ENCODE measurements around the gene YJU2. TPM values are rescaled to one million over a fixed set of nuclear protein-coding genes. Genes with fewer than 3 reads are reported as not detected.
"Not testable (repeated sequence)": the region's sequence is repeated elsewhere in the genome, so short reads cannot be mapped to it uniquely, and the experiment has no call there.

Gene YJU2
- total RNA-seq, 1 donor from 2014 or later, result 10.2 TPM

- no peak for TF ChIP-seq CTCF (IDR thresholded peaks at IDR 0.05; ENCODE audit: borderline replicate concordance)
- Histone ChIP-seq H3K36me3 (no peaks in the 10 kb centered on the region), H3K27ac (replicated peaks) (peak overlapping the region; percentile 27), H3K27me3 (ENCODE audit: low read depth) (peaks cover 11% of the 10 kb centered on the region), H3K4me1 (peaks cover 6% of the 10 kb centered on the region), H3K4me3 (no peak overlapping the region), H3K9me3 (replicated peaks) (peaks cover 17% of the 10 kb centered on the region)
- intact Hi-C loops (cut with micrococcal nuclease), result no loop called here
- no peak for DNase-seq
These were observed 5.0 kb upstream of the YJU2 start for GRCh38 chr19:4241824-4242430.

GRCh38 chr19:4245938-4246337, 942 bp upstream of the YJU2 start:
- intact Hi-C loops (cut with micrococcal nuclease); DNase-seq; H3K27ac ChIP-seq (replicated peaks); H3K4me3 ChIP-seq; H3K27me3 ChIP-seq (ENCODE audit: low read depth): not testable (repeated sequence)
- Histone ChIP-seq H3K36me3 (peaks cover 22% of the 10 kb centered on the region), H3K9me3 (replicated peaks) (peaks cover 16% of the 10 kb centered on the region), H3K4me1 (peaks cover 12% of the 10 kb centered on the region)

GRCh38 chr19:4256563-4256962, 9.7 kb downstream of the YJU2 start:
- no peak overlapping the region for H3K27ac ChIP-seq (replicated peaks)
- H3K27me3 ChIP-seq (ENCODE audit: low read depth), result no peaks in the 10 kb centered on the region
- peaks cover 8% of the 10 kb centered on the region for H3K9me3 ChIP-seq (replicated peaks)
- H3K36me3 ChIP-seq, result peaks cover 95% of the 10 kb centered on the region
- intact Hi-C loops (cut with micrococcal nuclease), result no loop called here
- no peaks in the 10 kb centered on the region for H3K4me1 ChIP-seq
- no peak for TF ChIP-seq CTCF (IDR thresholded peaks at IDR 0.05; ENCODE audit: borderline replicate concordance)
- DNase-seq, result no peak
- no peak overlapping the region for H3K4me3 ChIP-seq

GRCh38 chr19:4257025-4257424, 10.1 kb downstream of the YJU2 start:
- peaks cover 8% of the 10 kb centered on the region for H3K9me3 ChIP-seq (replicated peaks)
- TF ChIP-seq CTCF (IDR thresholded peaks at IDR 0.05; ENCODE audit: borderline replicate concordance), result no peak
- intact Hi-C loops (cut with micrococcal nuclease), result no loop called here
- no peaks in the 10 kb centered on the region for H3K4me1 ChIP-seq
- no peak for DNase-seq
- H3K27me3 ChIP-seq (ENCODE audit: low read depth), result no peaks in the 10 kb centered on the region
- H3K36me3 ChIP-seq, result peaks cover 95% of the 10 kb centered on the region
- no peak overlapping the region for H3K4me3 ChIP-seq
- H3K27ac ChIP-seq (replicated peaks), result no peak overlapping the region

- Histone ChIP-seq H3K36me3 (peaks cover 95% of the 10 kb centered on the region), H3K9me3 (replicated peaks) (peaks cover 8% of the 10 kb centered on the region), H3K4me1 (no peaks in the 10 kb centered on the region), H3K27me3 (ENCODE audit: low read depth) (no peaks in the 10 kb centered on the region), H3K27ac (replicated peaks) (no peak overlapping the region), H3K4me3 (no peak overlapping the region)
- no peak for DNase-seq
- no peak for TF ChIP-seq CTCF (IDR thresholded peaks at IDR 0.05; ENCODE audit: borderline replicate concordance)
- intact Hi-C loops (cut with micrococcal nuclease), result no loop called here
These were observed 11.3 kb downstream of the YJU2 start for GRCh38 chr19:4258181-4258580.

- Histone ChIP-seq H3K27me3 (ENCODE audit: low read depth) (no peaks in the 10 kb centered on the region), H3K9me3 (replicated peaks) (peaks cover 8% of the 10 kb centered on the region), H3K4me1 (no peaks in the 10 kb centered on the region), H3K4me3 (no peak overlapping the region), H3K36me3 (peaks cover 93% of the 10 kb centered on the region), H3K27ac (replicated peaks) (no peak overlapping the region)
- intact Hi-C loops (cut with micrococcal nuclease), result no loop called here
- no peak for TF ChIP-seq CTCF (IDR thresholded peaks at IDR 0.05; ENCODE audit: borderline replicate concordance)
- DNase-seq, result no peak
These were observed 13.8 kb downstream of the YJU2 start for GRCh38 chr19:4260613-4261191.
